HG02642 (cell line): ENCODE results near the gene NDUFB11.

Experiments
- ATAC-seq: cut with Tn5 transposase; IDR thresholded peaks from one replicate; pipeline ENCODE4 v1.9.1; 2021; ENCODE audit warnings: mild to moderate bottlenecking; ENCODE audit not compliant: unreplicated experiment, poor library complexity

Gene NDUFB11

DNA sequence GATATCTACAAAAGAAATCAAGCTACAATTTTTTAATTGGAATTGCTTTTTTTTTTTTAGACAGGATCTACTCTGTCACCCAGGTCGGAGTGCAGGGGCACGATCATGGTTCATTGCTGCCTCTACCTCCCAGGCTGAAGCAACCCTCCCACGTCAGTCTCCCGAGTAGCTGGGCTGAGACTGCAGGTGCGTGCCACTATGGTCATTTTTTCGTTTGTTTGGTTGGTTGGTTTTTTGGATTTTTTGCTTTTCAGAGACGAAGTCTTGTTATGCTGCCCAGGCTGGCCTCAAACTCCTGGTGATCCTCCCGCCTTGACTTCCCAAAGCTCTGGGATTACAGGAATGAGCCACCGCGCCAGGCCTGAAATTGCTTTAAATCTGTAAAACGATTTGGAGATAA is 50.6 kb downstream of the NDUFB11 start:
- no peak for ATAC-seq

DNA sequence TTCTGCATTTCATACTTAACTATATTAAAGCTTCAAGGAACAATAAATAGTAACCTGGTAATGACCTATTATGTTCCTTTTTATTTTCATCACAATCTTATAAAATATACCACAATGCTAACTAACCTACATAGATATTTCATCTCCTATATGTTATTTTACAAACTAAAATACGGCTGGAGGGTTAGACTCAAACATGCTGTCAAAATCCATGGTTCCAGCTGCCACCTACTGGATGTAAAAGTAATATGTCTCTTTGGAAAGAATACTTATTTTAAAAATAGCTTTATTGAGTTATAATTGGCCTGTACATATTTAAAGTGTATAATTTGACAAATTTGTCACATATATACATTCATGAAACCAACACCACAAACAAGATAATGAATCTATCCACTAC is 51.3 kb downstream of the NDUFB11 start:
- no peak for ATAC-seq
